K562 (cell line): ENCODE results near the gene NOC4L. TPM values are rescaled to one million over a fixed set of nuclear protein-coding genes. Genes with fewer than 3 reads are reported as not detected.

ENCODE experiments used
- ATAC-seq: fragments of 200-7000 bp; cut with Tn5 transposase; 3 replicates; pipeline ENCODE4 v1.9.1; 2020; ENCODE audit warnings: moderate library complexity
- BruUV-seq: library from RNA; stranded (reverse); fragments of 400-500 nt; replicated peaks from 2 replicates; lab custom pipeline; 2021; lab: Mats Ljungman, UMichigan
- CTCF ChIA-PET: fragments of 300-600 bp; formaldehyde crosslinking; extraction: SDS; loops from one replicate; lab custom pipeline; 2021; ENCODE audit warnings: low intra/inter-chr PET ratio; lab: Yijun Ruan, JAX
- POLR2A ChIA-PET: fragments of 300-600, 350-650 bp; sonication (Branson Sonifier 250); formaldehyde crosslinking; extraction: SDS; loops from one replicate; lab custom pipeline; 2021; ENCODE audit warnings: antibody characterized with exemption, inconsistent platforms; lab: Yijun Ruan, JAX
- DNase-seq, 4 experiments: peaks; one replicate each; pipeline versions ENCODE4 v3.0.0 to v3.0.0-alpha.2; 2011 to 2018; ENCODE audit warnings: low spot score in 3 of 4, mixed read lengths in 3 of 4; ENCODE audit errors: extremely low read depth in 1 of 4
- FAIRE-seq: peaks from 2 replicates; lab custom pipeline; 2011; peaks lifted over from hg19 to GRCh38; lab: Jason Lieb, UNC
- H2AFZ ChIP-seq: 2 replicates; pipeline ENCODE4 v1.6.0; 2011; ENCODE audit warnings: low read depth, low read length, control low read depth, inconsistent platforms
- H3K27ac ChIP-seq: fragments of 200-600 bp; 3 replicates; pipeline ENCODE4 v1.8.0; 2011; ENCODE audit warnings: low read depth, mild to moderate bottlenecking, control low read depth, inconsistent platforms, low read length, moderate library complexity, mixed read lengths; ENCODE audit errors: extremely low read depth
- H3K27me3 ChIP-seq, 2 experiments: fragments of 300-600 bp in 1 of 2; 2 replicates in 1 of 2; 3 replicates in 1 of 2; pipeline versions ENCODE4 v1.6.0 to v1.8.0; 2011; ENCODE audit warnings: inconsistent platforms in 2 of 2, low read length in 2 of 2, mild to moderate bottlenecking in 1 of 2, mixed read lengths in 1 of 2, moderate library complexity in 1 of 2; ENCODE audit not compliant: control insufficient read depth in 2 of 2, insufficient read depth in 2 of 2
- H3K36me3 ChIP-seq: fragments of 300-600 bp; 3 replicates; pipeline ENCODE4 v1.8.0; 2011; ENCODE audit warnings: mild to moderate bottlenecking, low read length, inconsistent platforms; ENCODE audit not compliant: control insufficient read depth, insufficient read depth
- H3K4me1 ChIP-seq, 2 experiments: fragments of 200-600 bp in 1 of 2; replicated peaks in 1 of 2; 2 replicates in 1 of 2; 3 replicates in 1 of 2; pipeline versions ENCODE4 v1.5.1 to v1.8.0; 2011; ENCODE audit warnings: inconsistent platforms in 2 of 2, low read length in 2 of 2, mild to moderate bottlenecking in 1 of 2, mixed read lengths in 1 of 2, moderate library complexity in 1 of 2; ENCODE audit not compliant: control insufficient read depth in 2 of 2, insufficient read depth in 2 of 2
- H3K4me2 ChIP-seq: 2 replicates; pipeline ENCODE4 v1.6.1; 2011; ENCODE audit warnings: low read length, control low read depth, inconsistent platforms, mixed read lengths; ENCODE audit not compliant: insufficient read depth
- H3K4me3 ChIP-seq: fragments of 200-600 bp; sonication (generic), shearing (Covaris generic); 2 replicates; pipeline ENCODE4 v1.5.1; 2016; ENCODE audit warnings: control low read depth, inconsistent platforms
- H3K79me2 ChIP-seq: fragments of 200-600 bp; 3 replicates; pipeline ENCODE4 v1.8.0; 2011; ENCODE audit warnings: low read length, inconsistent platforms; ENCODE audit not compliant: control insufficient read depth, insufficient read depth
- H3K9ac ChIP-seq, 2 experiments: 2 replicates each; pipeline versions ENCODE4 v1.6.0 to v1.6.1; 2011; ENCODE audit warnings: low read depth in 2 of 2, low read length in 2 of 2, control low read depth in 1 of 2, inconsistent platforms in 1 of 2, mild to moderate bottlenecking in 1 of 2, mixed read lengths in 1 of 2; ENCODE audit not compliant: insufficient read depth in 1 of 2
- H3K9me1 ChIP-seq: one replicate; pipeline ENCODE4 v1.6.0; 2011; ENCODE audit warnings: inconsistent platforms, mild to moderate bottlenecking, low read length, moderate library complexity; ENCODE audit not compliant: control insufficient read depth, insufficient read depth
- H3K9me3 ChIP-seq: replicated peaks from 2 replicates; pipeline ENCODE4 v1.5.1; 2011; ENCODE audit warnings: low read depth, low read length, inconsistent platforms; ENCODE audit not compliant: control insufficient read depth, insufficient read depth
- H4K20me1 ChIP-seq: replicated peaks from 2 replicates; pipeline ENCODE4 v1.6.1; 2011; ENCODE audit warnings: low read length, inconsistent platforms, mixed read lengths; ENCODE audit not compliant: control insufficient read depth, insufficient read depth
- CSDE1 ChIP-seq, 2 experiments: fragments of 450-650 bp; IDR thresholded peaks; 2 replicates each; pipeline ENCODE4 v1.6.1; 2016; ENCODE audit warnings: mild to moderate bottlenecking in 1 of 2
- POLR2G ChIP-seq: fragments of 200-400 bp; formaldehyde crosslinking; IDR thresholded peaks from 2 replicates; pipeline ENCODE4 v1.6.1; 2017; ENCODE audit warnings: low read depth, mild to moderate bottlenecking, antibody characterized with exemption, low read length, moderate library complexity
- RBBP5 ChIP-seq: fragments of 200-600 bp; sonication (generic); IDR thresholded peaks from 2 replicates; pipeline ENCODE4 v1.6.1; 2012; ENCODE audit warnings: borderline replicate concordance, mild to moderate bottlenecking, low read length, control low read depth, inconsistent platforms; ENCODE audit not compliant: insufficient read depth, poor library complexity, severe bottlenecking
- YBX1 ChIP-seq: fragments of 450-650 bp; IDR thresholded peaks from 2 replicates; pipeline ENCODE4 v1.7.1; 2016; ENCODE audit warnings: mild to moderate bottlenecking
- WGBS: fragments of 100-300 bp; shearing (Covaris generic); methylation state at CpG from one replicate; pipeline ENCODE4 v1.1.6; 2016; ENCODE audit warnings: low coverage, mixed read lengths; ENCODE audit not compliant: insufficient coverage; ENCODE audit errors: missing lambda C conversion rate; 5-methylcytosine and 5-hydroxymethylcytosine counted together
- in situ Hi-C: fragments of 300-500 bp; cut with MboI; formaldehyde crosslinking; loops from 4 replicates; pipeline ENCODE4 v1.15.0; 2018; ENCODE audit warnings: inconsistent platforms, mixed read lengths
- intact Hi-C: fragments of 100-400 bp; cut with micrococcal nuclease; formaldehyde crosslinking; loops from 2 replicates; pipeline ENCODE4 v1.14.2; 2022
- polyA plus RNA-seq, 8 experiments: library from polyadenylated mRNA; depleted of rRNA in 4 of 8; stranded (reverse) in 5 of 8; unstranded in 3 of 8; fragments of >200 nt; fragmentation: Nextera tagmentation in 2 of 8; fragmentation: Illumina TruSeq in 1 of 8; extraction: Ambion mirVana in 2 of 8; extraction: Trizol in 1 of 8; gene quantifications; 2 replicates each; pipeline versions ENCODE4 v1.2.1 to v1.2.3, GENCODE V29; 2011 to 2014; ENCODE audit warnings: inconsistent platforms in 1 of 8, missing spikeins in 1 of 8
- total RNA-seq, 7 experiments: library from RNA; depleted of rRNA in 6 of 7; stranded (reverse); fragments of >200 nt in 6 of 7; fragmentation: Illumina TruSeq in 2 of 7; extraction: Trizol in 2 of 7; gene quantifications; 2 replicates each; pipeline versions ENCODE4 v1.2.1 to v1.2.3, GENCODE V29; 2011 to 2021; ENCODE audit warnings: low replicate concordance in 1 of 7

NOC4L gene
- total and polyA plus RNA-seq, 9 of the 15 experiments (the other 6 are each of a cell fraction or from before 2014, with no cell fraction given): 1.3 to 77.0 (median 20.0) TPM

DNA sequence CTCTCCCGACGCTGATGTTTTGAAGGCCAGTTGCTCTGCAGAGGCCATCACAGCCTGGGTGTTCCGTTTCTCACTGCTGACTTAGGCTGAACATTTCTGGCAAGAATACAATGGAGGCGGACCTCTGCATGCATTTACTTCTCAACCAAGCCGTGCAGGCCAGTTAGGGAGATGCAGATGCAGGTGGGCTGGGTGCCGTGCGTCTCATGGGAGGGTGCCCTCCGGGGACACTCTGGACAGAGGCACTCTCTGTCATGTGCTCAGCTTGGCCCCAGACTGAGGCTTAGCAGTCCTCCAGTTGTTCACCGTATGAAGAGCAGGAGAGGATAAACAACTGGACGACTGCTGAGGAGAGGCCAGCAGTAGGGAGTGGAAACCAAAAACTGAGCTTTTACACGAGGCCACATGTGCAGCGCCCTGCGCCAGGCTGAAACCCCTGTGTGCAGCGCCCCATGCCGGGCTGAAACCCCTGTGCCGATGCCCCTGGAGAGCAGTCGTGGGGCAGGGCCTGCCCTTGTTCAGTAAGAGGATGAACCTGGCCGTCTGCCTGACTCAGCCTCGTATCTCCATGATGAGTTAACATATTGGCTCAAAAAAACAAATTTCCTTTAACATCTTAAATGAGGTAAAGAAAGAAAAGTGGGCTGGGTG lies 32.5 kb upstream of the NOC4L start (continued):
- TF ChIP-seq RBBP5: no peak
- TF ChIP-seq YBX1: no peak

GRCh38 chr12:132114667-132115066 lies 29.6 kb upstream of the NOC4L start:
- 0 out of 4 replicates have a peak overlapping the region, but pooled peaks of 1 of the 2 experiments have one; percentile 5 for H3K9ac ChIP-seq
- H3K9me3 ChIP-seq: no peaks in the 10 kb centered on the region
- H3K4me2 ChIP-seq: no peak overlapping the region
- ChIA-PET CTCF (no interaction called here), POLR2A (interaction anchor here (0.9 kb wide), 1 partner anchor 26 kb away, joined by 3 read pairs; no protein-coding TSS in a partner anchor)
- H3K9me1 ChIP-seq: no peaks in the 10 kb centered on the region
- no peaks in the 10 kb centered on the region; a peak in 1 of 5 replicates for H3K4me1 ChIP-seq
- FAIRE-seq: no peak
- no peaks in the 10 kb centered on the region for H3K79me2 ChIP-seq
- H3K27ac ChIP-seq: no peak overlapping the region
- DNase-seq: no peak
- in situ Hi-C loops (no loop called here), intact Hi-C loops (no loop called here)
- peaks cover 82% of the 10 kb centered on the region; the same call in 2 of the 3 replicates for H3K36me3 ChIP-seq
- BruUV-seq: no TSS peak
- WGBS: 91% methylated on average over 6 of the region's 6 CpGs
- TF ChIP-seq CSDE1 (IDR thresholded peaks at IDR 0.05): no peak
- TF ChIP-seq POLR2G: 0 out of 2 replicates have a peak, but pooled peaks have one; percentile 20
- no peak overlapping the region for H2AFZ ChIP-seq
- ATAC-seq: no peak
- no peak overlapping the region for H3K4me3 ChIP-seq
- no peaks in the 10 kb centered on the region for H4K20me1 ChIP-seq
- H3K27me3 ChIP-seq: no peaks in the 10 kb centered on the region
